ENCODE results near the gene HOXD12. TPM values are rescaled to one million over a fixed set of nuclear protein-coding genes. Genes with fewer than 3 reads are reported as not detected.

The HOXD12 gene
- total RNA-seq, 4 donors from 2014 or later, result not detected

DNA sequence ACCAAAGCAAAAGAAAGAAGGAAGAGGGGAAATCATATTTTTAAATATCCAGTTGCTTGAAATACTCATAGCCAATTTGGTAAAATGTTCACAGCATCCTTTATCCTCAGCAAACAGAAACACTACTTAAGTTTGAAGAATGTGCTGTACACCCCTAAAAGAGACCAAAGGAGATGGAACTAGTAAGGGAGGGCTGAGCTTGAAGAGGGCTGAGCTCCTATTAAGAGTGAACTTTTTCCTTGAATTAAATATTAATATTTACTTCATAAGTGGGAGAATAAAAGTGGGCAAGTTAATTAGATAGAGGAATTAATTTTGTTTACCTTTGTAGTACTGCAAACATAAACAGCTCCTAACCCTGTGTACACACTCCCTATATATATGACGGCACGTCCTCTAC, 22.8 kb upstream of the HOXD12 start:
- TF ChIP-seq, protein P1, sequence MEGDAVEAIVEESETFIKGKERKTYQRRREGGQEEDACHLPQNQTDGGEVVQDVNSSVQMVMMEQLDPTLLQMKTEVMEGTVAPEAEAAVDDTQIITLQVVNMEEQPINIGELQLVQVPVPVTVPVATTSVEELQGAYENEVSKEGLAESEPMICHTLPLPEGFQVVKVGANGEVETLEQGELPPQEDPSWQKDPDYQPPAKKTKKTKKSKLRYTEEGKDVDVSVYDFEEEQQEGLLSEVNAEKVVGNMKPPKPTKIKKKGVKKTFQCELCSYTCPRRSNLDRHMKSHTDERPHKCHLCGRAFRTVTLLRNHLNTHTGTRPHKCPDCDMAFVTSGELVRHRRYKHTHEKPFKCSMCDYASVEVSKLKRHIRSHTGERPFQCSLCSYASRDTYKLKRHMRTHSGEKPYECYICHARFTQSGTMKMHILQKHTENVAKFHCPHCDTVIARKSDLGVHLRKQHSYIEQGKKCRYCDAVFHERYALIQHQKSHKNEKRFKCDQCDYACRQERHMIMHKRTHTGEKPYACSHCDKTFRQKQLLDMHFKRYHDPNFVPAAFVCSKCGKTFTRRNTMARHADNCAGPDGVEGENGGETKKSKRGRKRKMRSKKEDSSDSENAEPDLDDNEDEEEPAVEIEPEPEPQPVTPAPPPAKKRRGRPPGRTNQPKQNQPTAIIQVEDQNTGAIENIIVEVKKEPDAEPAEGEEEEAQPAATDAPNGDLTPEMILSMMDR (IDR thresholded peaks at IDR 0.05; ENCODE audit: low read depth), result no peak

DNA sequence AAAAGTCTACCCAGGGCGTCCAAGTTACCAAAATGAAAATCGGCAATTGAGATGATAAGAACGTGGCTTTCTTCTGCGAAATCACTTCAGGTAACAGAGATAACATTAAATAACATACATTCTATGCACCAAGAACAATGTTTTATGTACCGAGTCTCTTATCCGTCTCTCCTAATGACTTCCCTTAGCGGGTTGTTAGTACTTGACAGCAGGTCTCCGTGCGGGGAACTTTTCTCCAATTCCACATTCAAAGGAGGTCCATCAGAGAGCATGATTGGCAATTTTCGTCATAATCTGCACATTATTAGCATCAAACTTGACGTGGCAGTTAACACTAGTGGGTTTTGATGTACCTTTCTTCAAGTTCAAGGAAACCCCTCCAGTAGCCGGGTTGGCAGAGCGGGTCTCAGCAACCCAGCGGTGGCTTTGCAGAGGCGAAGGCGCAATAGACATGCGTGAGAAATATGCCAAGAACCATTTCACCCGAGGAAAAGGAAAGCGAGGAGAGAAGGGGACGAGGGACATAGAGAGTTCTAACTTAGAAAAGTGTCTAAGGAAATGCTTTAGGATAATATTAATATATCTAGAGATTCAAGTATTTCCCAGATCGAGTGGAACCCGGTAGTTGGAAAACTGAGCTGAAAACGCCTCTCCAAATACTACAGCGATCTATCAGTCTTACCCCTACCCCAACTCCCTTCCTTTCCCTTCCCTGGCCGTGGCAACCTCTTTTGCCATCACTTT, 20.9 kb upstream of the HOXD12 start:
- TF ChIP-seq, protein P1 (IDR thresholded peaks at IDR 0.05; ENCODE audit: low read depth), result no peak

DNA sequence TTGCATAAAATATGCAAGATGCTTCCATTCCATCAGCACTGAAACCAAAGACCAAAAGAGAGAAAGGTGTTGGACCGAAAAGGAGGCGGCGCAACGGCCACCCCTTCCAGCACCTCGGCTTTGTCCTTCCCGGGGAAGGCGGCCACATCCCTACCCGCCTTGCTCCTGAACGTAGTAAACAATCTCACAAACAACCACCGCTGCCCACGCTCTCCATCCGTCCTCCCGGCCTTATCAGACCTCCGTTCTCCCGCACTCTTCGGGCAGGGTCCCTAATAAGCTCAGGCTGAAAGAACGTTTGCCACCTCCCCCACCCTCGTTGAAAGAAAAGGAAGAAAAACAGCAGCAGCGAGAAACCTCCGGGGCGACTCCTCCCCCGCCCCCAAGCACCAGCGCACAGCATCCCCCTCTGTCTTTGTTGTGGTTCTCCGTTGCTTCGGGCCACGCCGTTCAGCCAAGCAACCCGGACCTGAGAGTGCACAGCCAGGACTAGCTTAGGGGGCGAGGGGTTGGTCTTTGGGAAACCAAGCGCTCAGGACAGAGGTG, 20.2 kb upstream of the HOXD12 start:
- TF ChIP-seq, protein P1 (IDR thresholded peaks at IDR 0.05; ENCODE audit: low read depth), result no peak

DNA sequence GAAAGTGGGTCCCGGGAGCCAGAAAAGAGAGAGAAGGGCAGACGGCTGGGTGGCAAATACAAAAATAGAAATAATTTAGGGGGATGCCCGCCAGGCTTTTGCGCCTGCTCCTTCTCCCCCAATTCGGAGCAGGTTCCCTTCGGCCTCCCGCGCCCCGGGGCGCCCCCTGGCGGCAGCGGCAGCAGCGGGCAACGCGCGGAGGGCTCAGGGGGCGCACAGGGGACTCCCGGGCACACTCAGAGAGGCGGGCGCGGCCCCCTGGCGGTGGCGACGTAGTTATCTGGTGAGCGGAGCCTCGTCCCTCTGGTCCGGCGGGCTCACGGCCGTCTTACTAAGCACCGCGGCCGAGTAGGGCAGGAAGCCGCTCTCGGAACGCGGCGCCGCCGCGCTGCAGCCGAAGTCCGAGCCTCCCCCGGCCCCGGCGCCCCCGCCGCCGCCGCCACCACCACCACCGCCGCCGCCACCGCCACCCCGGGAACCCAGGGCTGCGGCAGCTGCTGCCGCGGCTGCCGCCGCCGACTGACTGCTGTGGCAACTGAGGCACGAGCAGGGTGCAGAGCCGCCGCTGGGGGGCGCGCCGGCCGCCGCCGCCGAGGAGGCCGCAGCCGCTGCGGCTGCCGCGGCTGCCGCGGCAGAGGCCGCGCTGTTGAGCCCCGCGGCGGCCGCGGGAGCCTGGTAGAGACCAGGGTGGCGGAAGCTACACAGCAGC, 19.6 kb upstream of the HOXD12 start:
- TF ChIP-seq, protein P1 (IDR thresholded peaks at IDR 0.05; ENCODE audit: low read depth), result no peak

DNA sequence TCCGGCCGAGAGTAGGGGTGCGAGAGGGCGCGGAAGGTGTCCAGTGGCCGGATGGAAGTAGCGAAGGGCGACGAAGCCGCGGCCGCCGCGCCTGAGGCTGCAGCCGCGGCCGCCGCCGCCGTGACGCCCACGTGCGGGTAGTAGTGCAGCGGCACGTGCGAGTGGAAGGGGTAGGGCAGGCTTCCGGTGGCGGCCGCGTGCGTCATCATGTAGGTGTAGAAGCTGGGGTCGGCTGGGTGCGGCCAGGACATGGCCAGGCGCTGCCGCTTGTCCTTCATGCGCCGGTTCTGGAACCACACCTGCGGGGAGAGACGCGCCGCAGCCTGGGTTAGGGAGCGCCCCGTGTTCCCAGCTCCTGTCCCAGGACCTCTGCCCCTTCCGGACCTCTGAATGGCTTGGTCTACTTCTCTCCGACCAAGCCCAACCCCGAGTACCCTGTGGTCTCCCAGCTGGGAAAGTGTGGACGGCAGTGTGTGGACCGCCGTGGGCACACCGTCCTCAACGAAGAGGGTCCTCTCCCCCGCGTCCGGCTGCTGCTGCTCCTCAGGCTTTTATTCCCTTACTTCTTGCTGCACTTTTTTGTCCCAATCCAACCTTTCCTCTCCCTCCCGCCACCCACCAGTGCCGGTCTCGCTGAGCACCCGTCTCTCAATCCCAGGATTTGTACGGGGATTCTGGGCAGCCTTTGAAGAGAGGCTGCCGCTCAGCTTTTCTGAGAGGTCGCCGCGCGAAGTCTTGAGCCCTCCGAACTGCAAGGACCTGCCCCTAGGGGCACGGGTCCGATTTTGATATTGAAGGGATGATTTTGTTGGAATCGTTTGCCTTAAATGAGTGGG, 18.8 kb upstream of the HOXD12 start:
- TF ChIP-seq, protein P1 (IDR thresholded peaks at IDR 0.05; ENCODE audit: low read depth), result no peak

DNA sequence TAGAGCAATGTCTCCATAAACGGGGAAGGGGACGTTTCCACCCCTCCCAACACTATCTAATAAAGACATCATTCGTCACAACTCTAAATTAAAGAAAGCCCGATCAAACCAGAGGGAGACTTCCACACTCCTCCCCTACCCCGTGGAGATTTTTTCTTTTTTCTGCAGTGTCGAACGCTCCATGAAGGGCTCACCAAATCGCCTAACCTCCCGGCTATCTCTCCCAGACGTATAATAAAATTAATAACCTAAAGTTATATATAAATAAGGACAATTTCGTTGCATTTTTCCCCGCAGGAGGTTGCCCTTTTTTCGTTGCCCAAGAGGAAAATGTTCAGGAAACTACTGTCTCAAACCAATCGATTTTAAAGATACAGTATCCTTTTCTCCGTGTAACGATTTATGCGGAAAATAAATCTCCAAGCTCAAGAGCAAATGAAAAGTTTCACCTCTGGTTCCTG, 18.2 kb upstream of the HOXD12 start:
- TF ChIP-seq, protein P1 (IDR thresholded peaks at IDR 0.05; ENCODE audit: low read depth), result no peak

Measured in subcutaneous adipose tissue (tissue), 4 donors.